Brain microvascular endothelial cell (primary cell): Measurements from ENCODE around the gene FBXO7.

Source experiments
- DNase-seq: peaks from one replicate; pipeline ENCODE4 v3.0.0-alpha.2; 2020
- H3K27ac ChIP-seq: fragments of 250-450 bp; sonication (Bioruptor Pico); 2 replicates; pipeline ENCODE4 v1.5.1; 2020; ENCODE audit warnings: mild to moderate bottlenecking, moderate library complexity
- H3K27me3 ChIP-seq: fragments of 250-450 bp; sonication (Bioruptor Pico); replicated peaks from 2 replicates; pipeline ENCODE4 v1.5.1; 2020; ENCODE audit warnings: mild to moderate bottlenecking
- H3K36me3 ChIP-seq: fragments of 250-450 bp; sonication (Bioruptor Pico); replicated peaks from 2 replicates; pipeline ENCODE4 v1.5.1; 2020; ENCODE audit warnings: mild to moderate bottlenecking
- H3K4me3 ChIP-seq: 2 replicates; pipeline ENCODE4 v1.5.1; 2011; ENCODE audit warnings: low read depth, mild to moderate bottlenecking, control low read depth, low read length, moderate library complexity
- in situ Hi-C: cut with HindIII; loops from 2 replicates; pipeline ENCODE4 v1.10.0; 2017; ENCODE audit warnings: low sequenced_read_pairs, low pct_ligation_motif_present
- TF ChIP-seq, protein P1 (sequence below): IDR thresholded peaks from 2 replicates; pipeline ENCODE4 v1.5.1; 2011; ENCODE audit warnings: low read depth, mild to moderate bottlenecking, moderate library complexity, low read length, control low read depth, inconsistent platforms; ENCODE audit errors: missing control alignments

Gene FBXO7

DNA sequence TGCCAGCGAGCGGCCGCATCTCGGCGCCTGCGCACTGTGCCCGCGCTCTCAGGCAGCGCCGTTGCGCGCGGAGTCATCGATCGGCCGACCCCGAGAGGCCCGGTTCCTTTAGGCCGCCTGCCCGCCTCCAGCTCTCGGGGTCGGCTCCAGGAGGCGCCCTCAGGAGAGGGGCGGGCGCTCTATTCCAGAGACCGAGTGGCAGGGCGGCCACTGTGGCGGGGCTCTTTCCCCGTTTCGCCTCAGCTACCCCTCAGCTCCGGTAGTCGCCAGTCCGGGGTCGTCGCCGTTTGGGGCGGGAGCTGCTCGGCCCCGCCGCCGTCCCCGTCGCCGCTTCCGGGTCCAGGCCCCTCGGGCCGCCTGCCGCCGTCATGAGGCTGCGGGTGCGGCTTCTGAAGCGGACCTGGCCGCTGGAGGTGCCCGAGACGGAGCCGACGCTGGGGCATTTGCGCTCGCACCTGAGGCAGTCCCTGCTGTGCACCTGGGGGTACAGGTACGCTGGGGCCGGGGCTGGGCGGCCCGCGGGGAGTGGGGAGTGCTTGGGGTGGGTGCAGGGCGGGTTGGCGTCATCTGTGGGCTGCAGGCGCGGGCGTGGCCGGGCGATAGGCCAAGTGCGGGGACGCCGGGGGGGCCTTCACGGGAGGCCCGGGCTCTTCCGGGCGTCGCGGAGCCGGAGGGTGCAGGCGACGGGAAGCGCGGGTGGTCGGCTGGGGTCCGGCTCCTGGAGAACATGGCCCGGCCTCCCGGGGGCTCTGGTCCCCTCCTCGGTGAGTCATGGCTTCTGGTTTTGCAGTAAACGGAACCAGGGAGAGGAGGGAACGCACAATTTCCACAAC, at the start of gene FBXO7:
Gene FBXO7 (plus strand): TSS at position 177 of the 833 bp plus-strand sequence. CDS start 192 bp downstream, at position 369.
- Histone ChIP-seq H3K4me3 (peak within 1 kb of the TSS; percentile 84), H3K27me3 (no peaks in the 10 kb centered on the region), H3K27ac (peak within 1 kb of the TSS; percentile 93), H3K36me3 (no peaks in the 10 kb centered on the region)
- peak; percentile 92 for DNase-seq
- TF ChIP-seq, protein P1, sequence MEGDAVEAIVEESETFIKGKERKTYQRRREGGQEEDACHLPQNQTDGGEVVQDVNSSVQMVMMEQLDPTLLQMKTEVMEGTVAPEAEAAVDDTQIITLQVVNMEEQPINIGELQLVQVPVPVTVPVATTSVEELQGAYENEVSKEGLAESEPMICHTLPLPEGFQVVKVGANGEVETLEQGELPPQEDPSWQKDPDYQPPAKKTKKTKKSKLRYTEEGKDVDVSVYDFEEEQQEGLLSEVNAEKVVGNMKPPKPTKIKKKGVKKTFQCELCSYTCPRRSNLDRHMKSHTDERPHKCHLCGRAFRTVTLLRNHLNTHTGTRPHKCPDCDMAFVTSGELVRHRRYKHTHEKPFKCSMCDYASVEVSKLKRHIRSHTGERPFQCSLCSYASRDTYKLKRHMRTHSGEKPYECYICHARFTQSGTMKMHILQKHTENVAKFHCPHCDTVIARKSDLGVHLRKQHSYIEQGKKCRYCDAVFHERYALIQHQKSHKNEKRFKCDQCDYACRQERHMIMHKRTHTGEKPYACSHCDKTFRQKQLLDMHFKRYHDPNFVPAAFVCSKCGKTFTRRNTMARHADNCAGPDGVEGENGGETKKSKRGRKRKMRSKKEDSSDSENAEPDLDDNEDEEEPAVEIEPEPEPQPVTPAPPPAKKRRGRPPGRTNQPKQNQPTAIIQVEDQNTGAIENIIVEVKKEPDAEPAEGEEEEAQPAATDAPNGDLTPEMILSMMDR = peak; percentile 58
- in situ Hi-C loops = no loop called here

DNA sequence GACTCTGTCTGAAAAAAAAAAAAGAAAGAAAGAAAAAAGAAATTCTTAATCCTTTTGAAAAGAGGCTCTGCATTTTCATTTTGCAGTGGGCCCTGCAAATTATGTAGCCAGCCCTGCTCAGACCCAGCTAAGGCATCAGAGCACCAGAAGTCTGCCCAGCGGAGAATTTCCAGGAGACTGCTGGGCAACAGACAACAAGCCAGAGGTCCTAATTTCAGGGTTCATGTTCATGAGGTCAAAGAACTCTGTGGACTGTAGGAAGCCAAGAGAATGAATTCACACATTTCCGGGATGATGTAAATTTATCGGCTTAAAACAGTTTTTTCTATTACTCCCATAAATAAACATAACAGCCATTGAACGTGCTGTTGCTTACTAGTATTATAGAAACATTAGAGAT, 47.7 kb upstream of the FBXO7 start:
- in situ Hi-C loops = no loop called here
- DNase-seq = no peak
- no peak overlapping the region for H3K27ac ChIP-seq
- TF ChIP-seq, protein P1 = no peak
- H3K27me3 ChIP-seq = no peaks in the 10 kb centered on the region
- no peaks in the 10 kb centered on the region for H3K36me3 ChIP-seq
- no peak overlapping the region for H3K4me3 ChIP-seq

DNA sequence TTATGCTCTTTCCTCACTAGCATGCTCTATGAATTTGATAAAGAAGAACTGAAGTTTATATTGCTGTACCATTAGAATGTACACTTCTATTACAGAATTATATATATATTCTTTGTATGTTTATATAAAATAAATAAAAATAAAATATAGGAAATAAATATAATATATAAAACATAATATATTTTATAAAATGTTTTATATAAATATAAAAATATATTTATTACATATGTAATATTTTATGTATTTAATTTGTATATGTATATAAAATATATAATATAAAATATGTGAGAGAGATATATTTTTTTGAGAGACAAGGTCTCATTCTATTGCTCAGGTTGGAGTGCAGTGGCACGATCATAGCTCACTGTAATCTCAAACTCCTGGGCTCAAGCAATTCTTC, 44.3 kb upstream of the FBXO7 start:
- no peaks in the 10 kb centered on the region for H3K27me3 ChIP-seq
- in situ Hi-C loops = no loop called here
- no peak overlapping the region for H3K27ac ChIP-seq
- TF ChIP-seq, protein P1 = no peak
- no peaks in the 10 kb centered on the region for H3K36me3 ChIP-seq
- no peak for DNase-seq
- no peak overlapping the region for H3K4me3 ChIP-seq

DNA sequence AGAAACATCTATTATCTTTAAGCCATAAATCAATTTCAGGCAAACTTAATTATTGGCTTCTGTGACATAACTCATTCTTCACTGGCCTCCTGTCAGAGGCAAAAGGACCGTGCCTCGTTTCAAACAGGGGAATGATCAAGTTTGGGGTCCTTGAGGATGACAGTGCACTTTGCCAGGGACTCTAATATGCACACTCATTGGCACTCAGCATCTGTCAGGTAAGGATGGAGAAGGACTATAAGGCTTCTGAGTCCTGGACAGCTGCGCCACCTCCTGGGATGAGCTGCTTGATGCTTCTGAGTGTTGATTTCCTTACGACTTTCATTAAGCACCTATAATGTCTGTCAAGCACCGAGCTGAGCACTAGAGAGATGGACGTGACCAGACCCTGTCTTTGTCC, 30.5 kb upstream of the FBXO7 start:
- TF ChIP-seq, protein P1 = peak; percentile 28
- H3K36me3 ChIP-seq = no peaks in the 10 kb centered on the region
- H3K27ac ChIP-seq = no peak overlapping the region
- H3K27me3 ChIP-seq = no peaks in the 10 kb centered on the region
- H3K4me3 ChIP-seq = no peak overlapping the region
- in situ Hi-C loops = no loop called here
- no peak for DNase-seq

DNA sequence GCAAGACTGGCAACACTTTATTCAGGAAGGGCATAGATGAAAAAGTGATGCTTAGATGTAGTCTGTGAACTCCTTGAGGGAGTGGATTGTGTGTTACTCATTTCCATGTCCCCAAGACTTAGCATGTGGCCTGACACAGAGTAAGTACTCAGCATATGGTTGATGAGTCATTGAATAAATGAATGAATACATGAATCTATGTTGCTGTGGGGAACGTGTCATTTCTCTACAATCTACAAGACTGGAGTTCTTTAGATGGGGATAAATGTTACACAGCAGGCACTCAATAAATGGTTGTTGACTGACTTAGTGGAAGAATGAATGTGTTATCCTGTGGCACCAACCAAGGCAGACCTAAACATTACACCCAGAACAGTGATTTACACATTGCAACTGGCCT, 28.3 kb upstream of the FBXO7 start:
- DNase-seq = no peak
- Histone ChIP-seq H3K27me3 (no peaks in the 10 kb centered on the region), H3K4me3 (no peak overlapping the region), H3K36me3 (no peaks in the 10 kb centered on the region), H3K27ac (no peak overlapping the region)
- TF ChIP-seq, protein P1 = no peak
- in situ Hi-C loops = no loop called here

DNA sequence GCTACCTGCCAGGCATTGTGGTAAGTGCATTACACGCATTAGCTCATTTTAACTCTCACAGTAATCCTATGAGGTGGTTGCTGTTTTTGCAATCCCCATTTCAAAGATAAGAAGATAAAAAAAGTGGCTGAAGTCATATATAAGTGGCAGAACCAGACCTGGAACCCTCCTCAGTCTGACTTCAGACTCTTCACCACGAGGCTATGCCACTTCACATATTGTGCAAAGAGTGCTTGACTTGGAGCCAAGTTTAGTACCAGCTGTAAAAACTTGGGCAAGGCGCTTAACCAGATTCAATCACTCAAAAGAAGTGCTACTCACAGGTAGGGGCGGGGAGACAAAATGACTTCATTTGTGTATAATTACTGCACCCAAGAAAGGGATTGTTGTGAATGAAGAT, 25.6 kb upstream of the FBXO7 start:
- Histone ChIP-seq H3K36me3 (no peaks in the 10 kb centered on the region), H3K4me3 (no peak overlapping the region), H3K27ac (no peak overlapping the region), H3K27me3 (no peaks in the 10 kb centered on the region)
- TF ChIP-seq, protein P1 = no peak
- DNase-seq = no peak
- in situ Hi-C loops = no loop called here
